Activated naive CD4-positive, alpha-beta T cell treated with anti-CD3 and anti-CD28 coated beads for 36 hours (primary cell): ENCODE data around the gene HS3ST4. TPM values are rescaled to one million over a fixed set of nuclear protein-coding genes. Genes with fewer than 3 reads are reported as not detected.
A peak's percentile ranks its signal among the peaks of the same experiment; 100 is the strongest.

Experiments
- CTCF ChIA-PET: fragments of 350-600 bp; sonication (Branson Sonifier 250); formaldehyde crosslinking; loops from one replicate; lab custom pipeline; 2021; ENCODE audit warnings: antibody characterized with exemption; lab: Charles Lee
- DNase-seq: peaks from one replicate; pipeline ENCODE4 v3.0.0-alpha.2; 2020
- H3K27ac Mint-ChIP-seq: one replicate; pipeline ENCODE4 v1.8.0; 2021; ENCODE audit warnings: mild to moderate bottlenecking, mixed read lengths
- H3K27me3 Mint-ChIP-seq: one replicate; pipeline ENCODE4 v1.8.0; 2021; ENCODE audit warnings: low read depth, mixed read lengths
- H3K36me3 Mint-ChIP-seq: one replicate; pipeline ENCODE4 v1.8.0; 2021; ENCODE audit warnings: low read depth, mixed read lengths
- H3K4me1 Mint-ChIP-seq: one replicate; pipeline ENCODE4 v1.8.0; 2021; ENCODE audit warnings: low read depth, mixed read lengths
- H3K4me3 Mint-ChIP-seq: one replicate; pipeline ENCODE4 v1.8.0; 2021; ENCODE audit warnings: mild to moderate bottlenecking, moderate library complexity, mixed read lengths
- H3K9me3 Mint-ChIP-seq: one replicate; pipeline ENCODE4 v1.8.0; 2021; ENCODE audit warnings: mixed read lengths
- intact Hi-C: fragments of 100-400 bp; cut with micrococcal nuclease; formaldehyde crosslinking; loops from one replicate; pipeline ENCODE4 v1.15.1; 2023
- total RNA-seq, 2 experiments: library from RNA; stranded (reverse); gene quantifications; one replicate each; pipeline ENCODE4 v1.2.3, GENCODE V29; 2021

Gene HS3ST4
- total RNA-seq, 2 experiments from 2014 or later, result not detected

DNA sequence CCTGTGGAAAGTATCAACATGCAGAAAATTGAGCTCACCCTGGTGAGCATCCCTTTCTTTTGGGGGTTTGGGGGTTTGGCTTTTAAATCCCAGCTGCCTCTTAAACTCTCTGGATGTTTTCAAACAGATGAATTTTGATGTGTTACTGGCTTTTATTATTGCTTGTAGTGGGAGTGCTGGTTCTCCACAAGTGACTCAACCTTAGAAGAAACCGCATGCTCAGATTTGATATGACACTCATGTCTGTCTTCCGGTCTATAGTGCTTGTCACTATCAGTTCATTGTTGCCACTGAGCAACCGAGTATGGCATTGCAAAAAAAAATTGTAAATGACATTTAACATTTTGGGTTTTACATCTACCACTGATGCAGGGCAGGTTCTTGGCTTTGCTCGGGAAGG, 104.5 kb downstream of the HS3ST4 start:
- no peak for DNase-seq
- peaks cover 23% of the 10 kb centered on the region for H3K27me3 Mint-ChIP-seq
- no peaks in the 10 kb centered on the region for H3K4me1 Mint-ChIP-seq
- H3K27ac Mint-ChIP-seq, result no peak overlapping the region
- no peaks in the 10 kb centered on the region for H3K36me3 Mint-ChIP-seq
- intact Hi-C loops, result no loop called here
- H3K4me3 Mint-ChIP-seq, result no peak overlapping the region
- no peaks in the 10 kb centered on the region for H3K9me3 Mint-ChIP-seq
- CTCF ChIA-PET, result no interaction called here

- CTCF ChIA-PET, result no interaction called here
- Mint-ChIP-seq H3K36me3 (no peaks in the 10 kb centered on the region), H3K27me3 (peaks cover 20% of the 10 kb centered on the region), H3K27ac (no peak overlapping the region), H3K4me1 (no peaks in the 10 kb centered on the region), H3K9me3 (no peaks in the 10 kb centered on the region), H3K4me3 (no peak overlapping the region)
- intact Hi-C loops, result no loop called here
- DNase-seq, result no peak
Observed at GRCh38 chr16:25798065-25798464, 106.3 kb downstream of the HS3ST4 start.

GRCh38 chr16:25799816-25800215, 108.1 kb downstream of the HS3ST4 start:
- Mint-ChIP-seq H3K36me3 (no peaks in the 10 kb centered on the region), H3K27me3 (peaks cover 14% of the 10 kb centered on the region), H3K4me1 (no peaks in the 10 kb centered on the region), H3K27ac (no peak overlapping the region), H3K9me3 (no peaks in the 10 kb centered on the region), H3K4me3 (no peak overlapping the region)
- intact Hi-C loops, result no loop called here
- CTCF ChIA-PET, result no interaction called here
- no peak for DNase-seq

GRCh38 chr16:25812215-25812614, 120.5 kb downstream of the HS3ST4 start:
- Mint-ChIP-seq H3K4me1 (no peaks in the 10 kb centered on the region), H3K9me3 (no peaks in the 10 kb centered on the region), H3K27ac (no peak overlapping the region), H3K27me3 (peaks cover 19% of the 10 kb centered on the region), H3K4me3 (no peak overlapping the region), H3K36me3 (no peaks in the 10 kb centered on the region)
- CTCF ChIA-PET, result no interaction called here
- intact Hi-C loops, result no loop called here
- no peak for DNase-seq

- H3K36me3 Mint-ChIP-seq, result no peaks in the 10 kb centered on the region
- no peak overlapping the region for H3K4me3 Mint-ChIP-seq
- H3K27me3 Mint-ChIP-seq, result peaks cover 11% of the 10 kb centered on the region
- H3K27ac Mint-ChIP-seq, result no peak overlapping the region
- CTCF ChIA-PET, result no interaction called here
- no peaks in the 10 kb centered on the region for H3K4me1 Mint-ChIP-seq
- intact Hi-C loops, result no loop called here
- no peak for DNase-seq
- no peaks in the 10 kb centered on the region for H3K9me3 Mint-ChIP-seq
Observed at GRCh38 chr16:25817295-25817694, 125.5 kb downstream of the HS3ST4 start.

GRCh38 chr16:25817876-25818275, 126.1 kb downstream of the HS3ST4 start:
- no peak overlapping the region for H3K4me3 Mint-ChIP-seq
- H3K27me3 Mint-ChIP-seq, result peaks cover 10% of the 10 kb centered on the region
- no peak for DNase-seq
- H3K27ac Mint-ChIP-seq, result no peak overlapping the region
- H3K9me3 Mint-ChIP-seq, result no peaks in the 10 kb centered on the region
- intact Hi-C loops, result no loop called here
- no peaks in the 10 kb centered on the region for H3K4me1 Mint-ChIP-seq
- CTCF ChIA-PET, result interaction anchor here (0.7 kb wide), 1 partner anchor 56 kb away, joined by 5 read pairs; no protein-coding TSS in a partner anchor
- H3K36me3 Mint-ChIP-seq, result no peaks in the 10 kb centered on the region

DNA sequence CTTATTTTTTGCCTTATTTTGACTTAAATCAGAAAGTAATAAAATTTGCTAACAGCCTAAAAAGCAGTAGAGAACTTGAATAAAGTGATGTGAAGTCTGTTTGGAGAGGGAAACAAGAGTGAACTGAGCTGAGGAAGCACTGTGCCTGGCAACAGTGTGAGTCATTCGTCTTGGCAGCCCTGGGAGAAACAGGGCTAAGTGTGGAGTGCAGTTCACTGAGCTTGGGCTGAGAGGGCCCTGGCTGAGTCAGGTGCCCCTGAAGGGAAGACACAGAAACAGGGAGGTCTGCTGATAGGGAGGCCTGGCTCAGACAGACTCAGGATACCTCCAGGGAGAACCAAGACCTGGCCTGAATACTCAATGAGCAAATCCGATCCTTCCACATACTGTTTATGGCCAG, 132.1 kb downstream of the HS3ST4 start:
- intact Hi-C loops, result no loop called here
- no peaks in the 10 kb centered on the region for H3K9me3 Mint-ChIP-seq
- CTCF ChIA-PET, result no interaction called here
- H3K4me1 Mint-ChIP-seq, result no peaks in the 10 kb centered on the region
- no peaks in the 10 kb centered on the region for H3K36me3 Mint-ChIP-seq
- H3K27me3 Mint-ChIP-seq, result peaks cover 13% of the 10 kb centered on the region
- DNase-seq, result no peak
- no peak overlapping the region for H3K27ac Mint-ChIP-seq
- H3K4me3 Mint-ChIP-seq, result no peak overlapping the region

GRCh38 chr16:25827709-25828108, 135.9 kb downstream of the HS3ST4 start:
- Mint-ChIP-seq H3K27ac (no peak overlapping the region), H3K4me3 (no peak overlapping the region), H3K4me1 (no peaks in the 10 kb centered on the region), H3K27me3 (peaks cover 22% of the 10 kb centered on the region), H3K36me3 (no peaks in the 10 kb centered on the region), H3K9me3 (no peaks in the 10 kb centered on the region)
- intact Hi-C loops, result no loop called here
- DNase-seq, result no peak
- CTCF ChIA-PET, result interaction anchor here (0.6 to 1.3 kb wide), 3 partner anchors 16 to 472 kb away, joined by 3 read pairs; no protein-coding TSS in a partner anchor

GRCh38 chr16:25828510-25828909, 136.8 kb downstream of the HS3ST4 start:
- CTCF ChIA-PET, result no interaction called here
- intact Hi-C loops, result no loop called here
- Mint-ChIP-seq H3K4me3 (no peak overlapping the region), H3K36me3 (no peaks in the 10 kb centered on the region), H3K4me1 (no peaks in the 10 kb centered on the region), H3K27me3 (peaks cover 22% of the 10 kb centered on the region), H3K27ac (no peak overlapping the region), H3K9me3 (no peaks in the 10 kb centered on the region)
- DNase-seq, result no peak

DNA sequence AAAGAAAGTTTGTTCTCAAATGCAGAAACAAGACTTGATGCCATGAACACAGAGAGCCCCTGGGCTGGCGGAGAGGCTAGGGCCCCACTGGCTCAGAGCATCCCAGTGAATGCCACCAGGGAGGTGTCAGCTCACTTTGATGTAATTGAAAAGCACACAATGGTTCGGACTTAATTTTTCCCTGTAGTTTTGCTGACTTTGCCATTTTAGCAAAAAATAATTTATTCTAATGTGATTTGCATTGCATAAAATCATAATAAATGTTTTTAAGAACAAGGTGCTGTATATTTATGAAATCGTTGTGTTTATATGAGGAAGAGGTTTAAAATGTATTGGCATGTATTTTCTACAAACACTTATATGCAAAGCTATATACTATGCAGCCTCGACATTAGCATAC, 140.5 kb downstream of the HS3ST4 start:
- Mint-ChIP-seq H3K27me3 (peaks cover 20% of the 10 kb centered on the region), H3K4me1 (no peaks in the 10 kb centered on the region), H3K27ac (no peak overlapping the region), H3K4me3 (no peak overlapping the region), H3K36me3 (no peaks in the 10 kb centered on the region), H3K9me3 (no peaks in the 10 kb centered on the region)
- CTCF ChIA-PET, result no interaction called here
- intact Hi-C loops, result loop anchor here (10.0 kb wide), 2 partner anchors 557 to 963 kb away; no protein-coding TSS in a partner anchor
- DNase-seq, result no peak

DNA sequence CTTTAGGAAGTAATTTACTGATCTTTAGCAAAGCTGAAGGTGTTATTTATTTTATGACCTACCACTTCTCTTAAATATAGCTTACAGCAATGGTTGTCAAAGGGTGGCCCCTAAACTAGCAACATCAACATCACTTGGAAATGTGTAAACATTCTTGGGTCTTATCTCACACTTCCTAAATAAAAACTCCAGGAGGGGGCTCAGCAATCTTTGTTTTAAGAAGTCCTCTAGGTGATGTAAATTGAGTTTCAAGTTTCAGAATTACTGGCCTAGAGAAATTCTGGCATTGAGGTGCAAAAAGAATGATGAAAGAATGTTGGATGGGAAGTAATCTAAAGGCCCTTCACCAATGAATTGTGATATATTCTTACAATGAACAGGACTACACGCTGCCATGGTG, 142.3 kb downstream of the HS3ST4 start:
- Mint-ChIP-seq H3K27me3 (peaks cover 24% of the 10 kb centered on the region), H3K27ac (no peak overlapping the region), H3K9me3 (no peaks in the 10 kb centered on the region), H3K36me3 (no peaks in the 10 kb centered on the region), H3K4me1 (no peaks in the 10 kb centered on the region), H3K4me3 (no peak overlapping the region)
- intact Hi-C loops, result loop anchor here (10.0 kb wide), 2 partner anchors 559 to 961 kb away; no protein-coding TSS in a partner anchor
- CTCF ChIA-PET, result no interaction called here
- DNase-seq, result no peak

DNA sequence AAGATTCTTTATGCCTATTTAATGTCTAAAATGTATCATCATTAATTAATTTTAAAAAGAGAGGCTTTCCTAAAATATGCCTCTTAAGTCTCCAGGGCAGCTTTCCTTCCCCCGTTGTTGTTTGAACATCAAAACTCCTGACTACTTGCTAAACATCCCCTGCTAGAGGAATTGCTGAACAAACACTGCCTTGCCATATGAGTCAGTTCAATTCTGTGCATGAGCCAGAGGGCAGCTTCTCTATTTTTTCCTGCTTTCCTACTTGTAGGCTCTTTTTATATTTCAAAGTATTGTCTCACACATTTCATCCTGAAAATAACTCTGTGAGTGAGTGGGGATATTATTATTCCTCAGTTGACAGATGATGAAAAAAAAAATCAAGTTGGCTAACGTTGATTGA, 143.4 kb downstream of the HS3ST4 start:
- CTCF ChIA-PET, result interaction anchor here (0.6 kb wide), 1 partner anchor 830 kb away, joined by 4 read pairs; no protein-coding TSS in a partner anchor
- peaks cover 23% of the 10 kb centered on the region for H3K27me3 Mint-ChIP-seq
- H3K36me3 Mint-ChIP-seq, result no peaks in the 10 kb centered on the region
- H3K27ac Mint-ChIP-seq, result no peak overlapping the region
- no peaks in the 10 kb centered on the region for H3K4me1 Mint-ChIP-seq
- no peak for DNase-seq
- H3K9me3 Mint-ChIP-seq, result no peaks in the 10 kb centered on the region
- H3K4me3 Mint-ChIP-seq, result no peak overlapping the region
- intact Hi-C loops, result loop anchor here (5.0 to 10.0 kb wide), 3 partner anchors 560 to 1622 kb away; no protein-coding TSS in a partner anchor

DNA sequence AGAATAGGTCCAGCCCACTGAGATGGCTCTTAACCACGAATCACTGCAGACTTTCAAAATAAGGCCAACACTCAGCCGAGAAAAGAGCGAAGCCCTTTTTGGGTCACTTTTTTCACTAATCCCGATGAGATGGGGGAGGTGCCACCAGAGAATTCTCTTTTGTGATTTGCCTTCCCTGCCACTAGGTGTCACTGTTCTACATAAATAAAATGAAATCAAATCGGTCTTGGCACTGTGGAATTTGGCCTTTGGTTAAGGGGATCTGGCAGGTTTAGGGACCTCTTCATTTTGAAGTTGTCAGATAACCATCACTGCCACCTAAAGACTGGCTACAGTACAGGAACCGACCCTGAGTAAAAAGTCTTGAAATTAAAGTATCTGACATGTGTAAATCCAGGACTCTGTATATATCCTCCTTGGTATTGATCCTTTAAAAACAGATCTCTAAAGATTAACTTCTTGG, 147.0 kb downstream of the HS3ST4 start:
- H3K4me1 Mint-ChIP-seq, result no peaks in the 10 kb centered on the region
- CTCF ChIA-PET, result interaction anchor here (0.7 to 0.8 kb wide), 2 partner anchors 615 to 807 kb away, joined by 3 to 4 read pairs; no protein-coding TSS in a partner anchor
- H3K27ac Mint-ChIP-seq, result no peak overlapping the region
- intact Hi-C loops, result loop anchor here (1.0 to 10.0 kb wide), 6 partner anchors 564 to 1619 kb away; no protein-coding TSS in a partner anchor
- H3K4me3 Mint-ChIP-seq, result no peak overlapping the region
- H3K36me3 Mint-ChIP-seq, result no peaks in the 10 kb centered on the region
- peaks cover 15% of the 10 kb centered on the region for H3K27me3 Mint-ChIP-seq
- no peaks in the 10 kb centered on the region for H3K9me3 Mint-ChIP-seq
- DNase-seq, result peak; percentile 39
